SH-SY5Y (cell line): ENCODE measurements around the gene AADAT.

ENCODE experiments used
- GATA2 ChIP-seq: IDR thresholded peaks from 2 replicates; pipeline ENCODE4 v1.6.1; 2011; ENCODE audit warnings: mild to moderate bottlenecking, low read depth, low read length
- GATA3 ChIP-seq: IDR thresholded peaks from 2 replicates; pipeline ENCODE4 v1.6.1; 2011; ENCODE audit warnings: low read depth, mild to moderate bottlenecking, low read length, moderate library complexity

GRCh38 chr4:170106900-170107299, 17.1 kb upstream of the AADAT start:
- no peak for TF ChIP-seq GATA2
- no peak for TF ChIP-seq GATA3
